Endodermal cell (in vitro differentiated cells): ENCODE measurements around the gene MAP3K20. TPM values are rescaled to one million over a fixed set of nuclear protein-coding genes. Genes with fewer than 3 reads are reported as not detected.

Source experiments
- DNase-seq: peaks from one replicate; pipeline ENCODE4 v3.0.0-alpha.2; 2017
- H3K27ac ChIP-seq: 2 replicates; pipeline ENCODE4 v1.5.1; 2013; ENCODE audit warnings: mild to moderate bottlenecking, low read depth, low read length, moderate library complexity
- H3K27me3 ChIP-seq: 2 replicates; pipeline ENCODE4 v1.6.1; 2013; ENCODE audit warnings: mild to moderate bottlenecking, low read length, moderate library complexity; ENCODE audit not compliant: insufficient read depth, control insufficient read depth, poor library complexity, severe bottlenecking
- H3K36me3 ChIP-seq: 2 replicates; pipeline ENCODE4 v1.7.0; 2013; ENCODE audit warnings: mild to moderate bottlenecking, low read length, moderate library complexity; ENCODE audit not compliant: control insufficient read depth, insufficient read depth
- H3K4me1 ChIP-seq: one replicate; pipeline ENCODE4 v1.7.0; 2013; ENCODE audit warnings: low read length; ENCODE audit not compliant: control insufficient read depth, insufficient read depth
- H3K4me3 ChIP-seq: 2 replicates; pipeline ENCODE4 v1.5.1; 2013; ENCODE audit warnings: mild to moderate bottlenecking, low read length, moderate library complexity
- H3K9ac ChIP-seq: 2 replicates; pipeline ENCODE4 v1.6.1; 2013; ENCODE audit warnings: mild to moderate bottlenecking, low read length, moderate library complexity; ENCODE audit not compliant: poor library complexity, severe bottlenecking; ENCODE audit errors: extremely low read depth
- H3K9me3 ChIP-seq: 2 replicates; pipeline ENCODE4 v1.6.1; 2013; ENCODE audit warnings: mild to moderate bottlenecking, low read length, moderate library complexity; ENCODE audit not compliant: control insufficient read depth
- H3K27ac Mint-ChIP-seq: 2 replicates; pipeline ENCODE4 v1.8.0; 2020; ENCODE audit warnings: mixed read lengths
- H3K27me3 Mint-ChIP-seq: 2 replicates; pipeline ENCODE4 v1.8.0; 2021; ENCODE audit warnings: mild to moderate bottlenecking, mixed read lengths; ENCODE audit not compliant: insufficient read depth
- H3K36me3 Mint-ChIP-seq: 2 replicates; pipeline ENCODE4 v1.8.0; 2020; ENCODE audit warnings: low read depth, mixed read lengths
- H3K4me1 Mint-ChIP-seq: 2 replicates; pipeline ENCODE4 v1.8.0; 2020; ENCODE audit warnings: mixed read lengths
- H3K4me3 Mint-ChIP-seq: 2 replicates; pipeline ENCODE4 v1.8.0; 2020; ENCODE audit warnings: mild to moderate bottlenecking, moderate library complexity, mixed read lengths
- H3K9me3 Mint-ChIP-seq: 2 replicates; pipeline ENCODE4 v1.8.0; 2020; ENCODE audit warnings: mild to moderate bottlenecking, mixed read lengths
- CTCF ChIP-seq: fragments of 200-600 bp; sonication (generic); conservative IDR thresholded peaks from 2 replicates; pipeline ENCODE4 v1.5.0; 2021; ENCODE audit warnings: antibody characterized with exemption, mild to moderate bottlenecking
- WGBS, 2 experiments: methylation state at CpG; one replicate each; pipeline versions ENCODE4 v1.1.5 to v1.1.7; 2013; ENCODE audit warnings: missing lambda C conversion rate in 2 of 2, mixed read lengths in 1 of 2; ENCODE audit not compliant: insufficient coverage in 1 of 2, insufficient read length in 1 of 2; 5-methylcytosine and 5-hydroxymethylcytosine counted together
- total RNA-seq, 2 donors: library from RNA; stranded (reverse); fragmentation: NEBNext Ultra II Directional in 1 of 2; extraction: Animal tissue kit (Norgen Biotek cat#: 25700) in 1 of 2; gene quantifications; 2 replicates in 1 of 2; 3 replicates in 1 of 2; pipeline ENCODE4 v1.2.1, GENCODE V29; 2021

Gene MAP3K20
- total RNA-seq, 2 donors from 2014 or later, result 29.4 to 29.9 TPM

- H3K4me3 Mint-ChIP-seq, result no peak overlapping the region
- Histone ChIP-seq H3K36me3 (no peaks in the 10 kb centered on the region), H3K4me3 (no peak overlapping the region), H3K9me3 (peaks cover 4% of the 10 kb centered on the region), H3K9ac (no peak overlapping the region), H3K4me1 (peaks cover 11% of the 10 kb centered on the region), H3K27me3 (no peaks in the 10 kb centered on the region), H3K27ac (no peak overlapping the region)
- H3K27ac Mint-ChIP-seq, result no peak overlapping the region
- H3K9me3 Mint-ChIP-seq, result peaks cover 5% of the 10 kb centered on the region
- H3K4me1 Mint-ChIP-seq, result peaks cover 33% of the 10 kb centered on the region
- 92 to 100% methylated on average over 2 of the region's 2 CpGs for WGBS, 2 experiments
- no peaks in the 10 kb centered on the region for H3K27me3 Mint-ChIP-seq
- no peak for DNase-seq
- H3K36me3 Mint-ChIP-seq, result peaks cover 9% of the 10 kb centered on the region
- no peak for TF ChIP-seq CTCF
These were observed 74.4 kb downstream of the MAP3K20 start for GRCh38 chr2:173150087-173150486.

GRCh38 chr2:173150963-173151362 lies 75.3 kb downstream of the MAP3K20 start:
- Mint-ChIP-seq H3K36me3 (peaks cover 17% of the 10 kb centered on the region), H3K27me3 (no peaks in the 10 kb centered on the region), H3K9me3 (peaks cover 13% of the 10 kb centered on the region), H3K4me1 (peaks cover 33% of the 10 kb centered on the region), H3K27ac (no peak overlapping the region), H3K4me3 (no peak overlapping the region)
- Histone ChIP-seq H3K27me3 (no peaks in the 10 kb centered on the region), H3K9ac (no peak overlapping the region), H3K4me3 (no peak overlapping the region), H3K27ac (no peak overlapping the region), H3K9me3 (peaks cover 12% of the 10 kb centered on the region), H3K36me3 (no peaks in the 10 kb centered on the region), H3K4me1 (peaks cover 11% of the 10 kb centered on the region)
- no peak for TF ChIP-seq CTCF
- no peak for DNase-seq

GRCh38 chr2:173151671-173152401 lies 76.2 kb downstream of the MAP3K20 start:
- H3K4me3 ChIP-seq, result peak overlapping the region; percentile 47
- Mint-ChIP-seq H3K4me3 (no peak overlapping the region), H3K4me1 (peaks cover 33% of the 10 kb centered on the region), H3K27ac (no peak overlapping the region), H3K9me3 (peaks cover 22% of the 10 kb centered on the region), H3K27me3 (no peaks in the 10 kb centered on the region), H3K36me3 (peaks cover 25% of the 10 kb centered on the region)
- H3K4me1 ChIP-seq, result peaks cover 11% of the 10 kb centered on the region
- TF ChIP-seq CTCF, result no peak
- H3K9ac ChIP-seq, result no peak overlapping the region
- H3K9me3 ChIP-seq, result peaks cover 21% of the 10 kb centered on the region
- WGBS, 2 experiments, result 71 to 76% methylated on average over 2 to 3 of the region's 3 CpGs
- DNase-seq, result no peak
- H3K27me3 ChIP-seq, result no peaks in the 10 kb centered on the region
- no peaks in the 10 kb centered on the region for H3K36me3 ChIP-seq
- no peak overlapping the region for H3K27ac ChIP-seq
